ENCODE measurements around the gene NPEPPS. TPM values are rescaled to one million over a fixed set of nuclear protein-coding genes. Genes with fewer than 3 reads are reported as not detected.
A peak's percentile ranks its signal among the peaks of the same experiment; 100 is the strongest.
"Not testable (repeated sequence)": the region's sequence is repeated elsewhere in the genome, so short reads cannot be mapped to it uniquely, and the experiment has no call there.

Gene NPEPPS
- total RNA-seq, 5 donors from 2014 or later (not counting 1 experiment from before 2014, with no cell fraction given), result 92.7 to 106 (median 97.4) TPM

DNA sequence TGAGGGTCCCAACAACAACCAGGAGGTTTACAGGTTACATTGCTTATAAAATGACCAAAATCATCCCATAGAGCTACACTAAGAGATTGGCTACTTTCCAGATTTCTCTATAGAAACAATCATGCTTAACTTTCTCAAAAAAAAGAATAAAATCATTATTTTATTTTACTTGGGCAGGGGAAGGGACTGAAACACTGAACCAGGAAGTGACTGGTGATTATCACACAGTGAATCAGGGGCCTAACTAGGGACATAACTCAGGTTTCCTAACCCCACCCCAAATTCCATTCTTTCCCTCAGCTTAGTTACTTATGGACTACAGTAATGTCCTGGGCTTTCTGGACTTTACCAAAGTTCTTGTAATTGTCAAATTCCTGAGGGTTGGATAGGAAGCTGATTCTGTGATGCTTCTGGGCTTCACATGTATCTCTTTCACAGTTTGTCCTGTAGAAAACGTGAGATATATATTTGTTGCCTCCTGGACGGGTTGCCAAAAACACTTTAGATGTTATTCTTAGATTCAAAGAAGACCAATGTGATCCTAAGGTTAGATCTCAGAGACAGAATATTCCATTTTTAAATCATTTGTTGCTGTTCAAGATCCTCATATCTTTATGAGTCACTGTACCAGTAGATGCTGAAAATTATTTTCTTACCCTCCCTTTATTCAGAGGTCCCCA, 28.0 kb upstream of the NPEPPS start:
- H3K27me3 ChIP-seq (replicated peaks in 1 of 2; ENCODE audit: control insufficient read depth in 2 of 2, extremely low read depth in 1 of 2, insufficient read depth in 2 of 2, low read length in 1 of 2); POLR2A ChIA-PET; H3K9me3 Mint-ChIP-seq; CTCF ChIA-PET; H3K36me3 ChIP-seq (ENCODE audit: control insufficient read depth in 2 of 2, extremely low read depth in 1 of 2, insufficient read depth in 1 of 2, low read length in 1 of 2); H3K27me3 Mint-ChIP-seq; H3K9me3 ChIP-seq; H3K4me3 Mint-ChIP-seq; H3K27ac ChIP-seq (ENCODE audit: low read length); H3K36me3 Mint-ChIP-seq; H3K4me3 ChIP-seq (ENCODE audit: control insufficient read depth in 1 of 2, extremely low read depth in 1 of 2, low read length in 1 of 2); H3K4me1 ChIP-seq (ENCODE audit: control insufficient read depth in 1 of 2, extremely low read depth in 1 of 2, insufficient read depth in 2 of 2, low read length in 2 of 2): not testable (repeated sequence)
- ATAC-seq (replicated peaks in 1 of 4), result peak; percentile 46 to 53 (median 50)
- Mint-ChIP-seq H3K4me1 (peaks cover 8 to 10% (median 8%) of the 10 kb centered on the region in 3 donors), H3K27ac (peak overlapping the region; percentile 52 to 71)
- no CpG with 5 or more reads among the region's 2 CpGs for WGBS (ENCODE audit: insufficient coverage)
- DNase-seq, result peak in 1 of 35 experiments; percentile 8

DNA sequence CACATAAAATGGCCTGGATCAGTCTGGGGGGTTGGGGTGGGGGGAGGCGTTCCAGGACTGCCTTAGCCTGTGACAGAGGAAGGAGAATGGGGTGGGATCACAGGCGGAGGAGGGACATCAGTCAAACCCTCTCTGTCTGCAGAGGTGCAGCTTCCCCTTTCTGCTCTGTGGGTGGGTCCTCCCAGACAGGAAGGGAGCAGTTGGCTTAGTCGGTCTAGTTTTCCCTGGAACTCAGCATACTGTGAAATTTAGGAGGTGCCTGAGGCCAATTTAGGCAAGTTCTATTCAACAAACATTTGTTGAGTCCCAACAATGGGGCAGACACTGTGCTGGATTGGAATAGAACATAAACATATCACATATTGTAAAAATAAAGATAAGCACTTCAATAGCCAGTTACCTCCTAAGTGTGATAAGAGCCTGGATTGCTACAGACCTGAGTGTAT, 19.2 kb upstream of the NPEPPS start:
- WGBS (ENCODE audit: insufficient coverage), result 40% methylated on average over 1 of the region's 3 CpGs
- DNase-seq; CTCF ChIA-PET; ATAC-seq (replicated peaks in 1 of 4); H3K4me1 ChIP-seq (ENCODE audit: control insufficient read depth in 1 of 2, extremely low read depth in 1 of 2, insufficient read depth in 2 of 2, low read length in 2 of 2); H3K27ac ChIP-seq (ENCODE audit: low read length); H3K27ac Mint-ChIP-seq; POLR2A ChIA-PET; H3K9me3 Mint-ChIP-seq; H3K36me3 ChIP-seq (ENCODE audit: control insufficient read depth in 2 of 2, extremely low read depth in 1 of 2, insufficient read depth in 1 of 2, low read length in 1 of 2); H3K4me1 Mint-ChIP-seq; H3K36me3 Mint-ChIP-seq; H3K9me3 ChIP-seq; H3K4me3 ChIP-seq (ENCODE audit: control insufficient read depth in 1 of 2, extremely low read depth in 1 of 2, low read length in 1 of 2); H3K27me3 Mint-ChIP-seq; H3K27me3 ChIP-seq (replicated peaks in 1 of 2; ENCODE audit: control insufficient read depth in 2 of 2, extremely low read depth in 1 of 2, insufficient read depth in 2 of 2, low read length in 1 of 2); H3K4me3 Mint-ChIP-seq: not testable (repeated sequence)

DNA sequence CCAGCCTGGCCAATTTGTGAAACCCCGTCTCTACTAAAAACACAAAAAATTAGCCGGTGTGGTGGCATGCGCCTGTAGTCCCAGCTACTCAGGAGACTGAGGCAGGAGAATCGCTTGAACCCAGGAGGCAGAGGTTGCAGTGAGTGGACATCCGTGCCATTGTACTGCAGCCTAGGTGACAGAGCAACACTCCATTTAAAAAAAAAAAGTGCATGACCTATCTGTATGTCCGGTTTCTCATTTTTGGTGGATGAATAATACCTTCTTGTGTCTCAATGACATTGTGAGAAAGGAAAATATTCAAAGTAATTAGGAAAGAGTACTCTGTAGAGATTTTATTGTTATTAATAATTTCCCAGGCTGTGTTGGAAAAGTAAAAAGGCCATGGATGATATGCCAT, 17.6 kb upstream of the NPEPPS start:
- H3K27ac ChIP-seq (ENCODE audit: low read length); H3K4me1 Mint-ChIP-seq; H3K27me3 Mint-ChIP-seq; H3K9me3 ChIP-seq; H3K27me3 ChIP-seq (replicated peaks in 1 of 2; ENCODE audit: control insufficient read depth in 2 of 2, extremely low read depth in 1 of 2, insufficient read depth in 2 of 2, low read length in 1 of 2); H3K27ac Mint-ChIP-seq; DNase-seq; CTCF ChIA-PET; H3K9me3 Mint-ChIP-seq; ATAC-seq (replicated peaks in 1 of 4); H3K36me3 ChIP-seq (ENCODE audit: control insufficient read depth in 2 of 2, extremely low read depth in 1 of 2, insufficient read depth in 1 of 2, low read length in 1 of 2); POLR2A ChIA-PET; H3K4me3 Mint-ChIP-seq; H3K4me3 ChIP-seq (ENCODE audit: control insufficient read depth in 1 of 2, extremely low read depth in 1 of 2, low read length in 1 of 2); H3K36me3 Mint-ChIP-seq; H3K4me1 ChIP-seq (ENCODE audit: control insufficient read depth in 1 of 2, extremely low read depth in 1 of 2, insufficient read depth in 2 of 2, low read length in 2 of 2): not testable (repeated sequence)
- 90% methylated on average over 2 of the region's 6 CpGs for WGBS (ENCODE audit: insufficient coverage)

DNA sequence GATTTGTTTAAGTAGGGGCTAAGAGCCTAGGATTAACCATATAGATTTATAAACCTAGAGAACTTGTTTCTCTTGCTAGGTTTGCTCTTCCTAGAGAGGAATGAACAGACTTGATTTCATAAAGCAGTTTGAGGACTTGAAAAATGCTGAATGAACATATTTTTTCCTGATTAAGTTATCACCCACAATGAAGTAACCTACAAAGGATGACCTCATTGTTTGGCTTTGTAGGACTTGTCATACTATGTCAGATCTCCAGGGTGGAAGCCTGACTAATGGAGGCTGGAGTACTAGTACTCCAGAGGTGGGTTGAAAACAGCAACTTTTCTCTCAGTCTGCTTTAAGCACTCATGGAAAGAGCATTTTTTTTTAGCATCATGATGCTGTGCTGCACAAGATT, 12.0 kb upstream of the NPEPPS start:
- CTCF ChIA-PET, H3K9me3 Mint-ChIP-seq, POLR2A ChIA-PET: not testable (repeated sequence)

DNA sequence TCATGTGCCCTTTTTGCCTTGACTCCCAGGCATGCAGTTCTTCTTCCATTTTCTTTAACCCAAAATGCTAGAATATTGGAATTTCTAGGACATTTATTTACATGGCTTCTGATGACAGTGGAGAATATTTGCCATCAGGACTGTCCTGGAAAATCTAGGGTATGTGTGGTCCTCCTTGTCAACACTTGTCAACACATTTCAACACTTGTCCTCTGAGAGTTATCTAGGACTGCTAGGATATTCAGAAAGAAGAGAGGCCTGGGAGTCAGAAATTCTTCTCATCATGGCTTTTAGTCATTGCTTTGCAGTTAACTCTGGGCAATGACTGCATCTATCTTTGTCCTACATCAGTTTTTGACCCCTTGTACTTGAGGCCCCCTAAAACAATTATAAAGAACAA, 11.5 kb upstream of the NPEPPS start:
- H3K36me3 Mint-ChIP-seq; H3K27ac ChIP-seq (ENCODE audit: low read length); H3K27me3 Mint-ChIP-seq; H3K27ac Mint-ChIP-seq; H3K4me3 ChIP-seq (ENCODE audit: control insufficient read depth in 1 of 2, extremely low read depth in 1 of 2, low read length in 1 of 2); POLR2A ChIA-PET; ATAC-seq (replicated peaks in 1 of 4); H3K4me1 ChIP-seq (ENCODE audit: control insufficient read depth in 1 of 2, extremely low read depth in 1 of 2, insufficient read depth in 2 of 2, low read length in 2 of 2); CTCF ChIA-PET; H3K4me1 Mint-ChIP-seq; DNase-seq; H3K9me3 Mint-ChIP-seq; H3K36me3 ChIP-seq (ENCODE audit: control insufficient read depth in 2 of 2, extremely low read depth in 1 of 2, insufficient read depth in 1 of 2, low read length in 1 of 2); H3K9me3 ChIP-seq; H3K4me3 Mint-ChIP-seq; H3K27me3 ChIP-seq (replicated peaks in 1 of 2; ENCODE audit: control insufficient read depth in 2 of 2, extremely low read depth in 1 of 2, insufficient read depth in 2 of 2, low read length in 1 of 2): not testable (repeated sequence)

More for the DNA sequence above, 12.0 kb upstream of the NPEPPS start:
- H3K4me3 Mint-ChIP-seq; H3K27ac Mint-ChIP-seq; H3K27me3 Mint-ChIP-seq; H3K9me3 ChIP-seq; H3K4me1 Mint-ChIP-seq; H3K36me3 Mint-ChIP-seq; H3K36me3 ChIP-seq (ENCODE audit: control insufficient read depth in 2 of 2, extremely low read depth in 1 of 2, insufficient read depth in 1 of 2, low read length in 1 of 2); DNase-seq; H3K27ac ChIP-seq (ENCODE audit: low read length); H3K4me3 ChIP-seq (ENCODE audit: control insufficient read depth in 1 of 2, extremely low read depth in 1 of 2, low read length in 1 of 2); H3K27me3 ChIP-seq (replicated peaks in 1 of 2; ENCODE audit: control insufficient read depth in 2 of 2, extremely low read depth in 1 of 2, insufficient read depth in 2 of 2, low read length in 1 of 2); ATAC-seq (replicated peaks in 1 of 4); H3K4me1 ChIP-seq (ENCODE audit: control insufficient read depth in 1 of 2, extremely low read depth in 1 of 2, insufficient read depth in 2 of 2, low read length in 2 of 2): not testable (repeated sequence)

DNA sequence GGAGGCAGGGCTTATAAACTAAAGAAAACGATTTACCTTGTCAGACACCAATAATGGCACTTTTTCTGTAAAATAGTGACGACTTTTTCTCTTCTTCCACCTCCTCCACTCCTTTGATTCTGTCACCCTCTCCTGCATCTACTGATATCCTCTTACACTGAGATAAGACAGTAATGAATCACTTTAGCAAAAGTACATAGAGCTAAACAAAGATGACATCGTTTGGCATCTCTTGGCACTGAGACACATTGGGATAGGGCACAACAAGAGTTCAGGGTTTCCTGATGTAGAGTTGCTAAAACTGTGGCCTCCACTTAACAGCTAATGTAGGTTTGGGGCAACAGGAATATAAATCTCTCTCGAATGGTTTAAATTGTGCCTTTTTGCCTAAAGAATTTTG, 10.6 kb upstream of the NPEPPS start:
- H3K4me1 ChIP-seq (ENCODE audit: control insufficient read depth in 1 of 2, extremely low read depth in 1 of 2, insufficient read depth in 2 of 2, low read length in 2 of 2); POLR2A ChIA-PET; H3K27ac ChIP-seq (ENCODE audit: low read length); CTCF ChIA-PET; H3K36me3 ChIP-seq (ENCODE audit: control insufficient read depth in 2 of 2, extremely low read depth in 1 of 2, insufficient read depth in 1 of 2, low read length in 1 of 2); H3K27me3 ChIP-seq (replicated peaks in 1 of 2; ENCODE audit: control insufficient read depth in 2 of 2, extremely low read depth in 1 of 2, insufficient read depth in 2 of 2, low read length in 1 of 2); H3K4me3 Mint-ChIP-seq; H3K4me1 Mint-ChIP-seq; H3K27ac Mint-ChIP-seq; H3K9me3 ChIP-seq; H3K4me3 ChIP-seq (ENCODE audit: control insufficient read depth in 1 of 2, extremely low read depth in 1 of 2, low read length in 1 of 2); ATAC-seq (replicated peaks in 1 of 4); DNase-seq; H3K9me3 Mint-ChIP-seq; H3K36me3 Mint-ChIP-seq; H3K27me3 Mint-ChIP-seq: not testable (repeated sequence)
- 57% methylated on average over 1 of the region's 4 CpGs for WGBS (ENCODE audit: insufficient coverage)

DNA sequence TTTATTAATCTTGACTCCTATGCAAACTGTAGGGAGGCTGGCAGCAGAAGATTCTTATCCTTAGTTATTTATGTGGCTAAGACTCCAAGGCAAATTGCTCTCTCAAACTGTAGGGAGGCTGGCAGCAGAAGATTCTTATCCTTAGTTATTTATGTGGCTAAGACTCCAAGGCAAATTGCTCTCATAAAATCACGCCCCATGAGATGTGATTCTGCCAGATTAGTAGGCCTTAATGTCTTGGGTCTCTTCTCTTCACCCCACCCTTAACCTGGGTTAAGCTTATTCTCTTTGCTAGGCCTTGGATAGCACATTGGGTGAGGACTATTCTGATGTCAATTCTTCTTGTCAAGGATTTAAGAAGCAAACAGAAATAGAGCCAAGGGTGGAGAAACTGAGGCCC, 9.5 kb upstream of the NPEPPS start:
- H3K27me3 ChIP-seq (replicated peaks in 1 of 2; ENCODE audit: control insufficient read depth in 2 of 2, extremely low read depth in 1 of 2, insufficient read depth in 2 of 2, low read length in 1 of 2); DNase-seq; H3K27ac Mint-ChIP-seq; H3K36me3 Mint-ChIP-seq; H3K4me1 Mint-ChIP-seq; H3K9me3 ChIP-seq; H3K36me3 ChIP-seq (ENCODE audit: control insufficient read depth in 2 of 2, extremely low read depth in 1 of 2, insufficient read depth in 1 of 2, low read length in 1 of 2); H3K4me3 ChIP-seq (ENCODE audit: control insufficient read depth in 1 of 2, extremely low read depth in 1 of 2, low read length in 1 of 2); H3K4me3 Mint-ChIP-seq; H3K4me1 ChIP-seq (ENCODE audit: control insufficient read depth in 1 of 2, extremely low read depth in 1 of 2, insufficient read depth in 2 of 2, low read length in 2 of 2); POLR2A ChIA-PET; CTCF ChIA-PET; ATAC-seq (replicated peaks in 1 of 4); H3K27me3 Mint-ChIP-seq; H3K27ac ChIP-seq (ENCODE audit: low read length); H3K9me3 Mint-ChIP-seq: not testable (repeated sequence)
- no CpG with 5 or more reads among the region's 1 CpG for WGBS (ENCODE audit: insufficient coverage)

All from T-cell (primary cell).